ENCODE data around the gene ZNF219. TPM values are rescaled to one million over a fixed set of nuclear protein-coding genes. Genes with fewer than 3 reads are reported as not detected.

The ZNF219 gene
- polyA plus RNA-seq, 1 experiment = 12.2 TPM

DNA sequence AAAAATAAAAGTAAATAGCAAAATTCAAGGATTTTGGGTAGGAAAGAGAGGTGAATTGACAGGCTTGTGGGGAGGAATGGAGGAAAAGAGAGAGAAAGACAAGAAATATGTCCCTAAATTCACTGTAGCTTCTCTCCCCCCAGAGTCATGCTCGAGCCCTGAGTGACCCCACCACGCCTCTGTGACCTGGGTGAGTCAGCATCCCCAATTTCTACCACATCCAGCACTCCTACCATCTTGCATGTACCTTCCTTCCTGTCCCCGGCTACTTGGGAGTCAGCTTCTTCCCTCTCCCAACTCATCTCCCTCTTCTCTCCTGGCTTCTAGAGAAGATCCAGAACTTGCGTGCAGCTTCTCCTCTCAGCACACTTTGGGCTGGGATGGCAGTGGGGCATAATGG, 9.8 kb downstream of the ZNF219 start:
- Histone ChIP-seq H3K27me3 (ENCODE audit: control insufficient read depth, insufficient read depth, low read length) (no peaks in the 10 kb centered on the region), H3K4me3 (ENCODE audit: low read depth, low read length) (no peak overlapping the region), H3K36me3 (ENCODE audit: control insufficient read depth, insufficient read depth, low read length) (peaks cover 14% of the 10 kb centered on the region)
- ChIA-PET CTCF (interaction anchor here (0.8 to 5.8 kb wide), 11 partner anchors 8 to 74 kb away, joined by 3 to 55 read pairs (median 7); partner anchors contain the start of genes ARHGEF40, RNASE13 and TMEM253), POLR2A (no interaction called here)
- no peak for TF ChIP-seq CTCF (IDR thresholded peaks at IDR 0.05; ENCODE audit: insufficient read depth, low read depth, low read length)
- DNase-seq (ENCODE audit: low read depth) = no peak

DNA sequence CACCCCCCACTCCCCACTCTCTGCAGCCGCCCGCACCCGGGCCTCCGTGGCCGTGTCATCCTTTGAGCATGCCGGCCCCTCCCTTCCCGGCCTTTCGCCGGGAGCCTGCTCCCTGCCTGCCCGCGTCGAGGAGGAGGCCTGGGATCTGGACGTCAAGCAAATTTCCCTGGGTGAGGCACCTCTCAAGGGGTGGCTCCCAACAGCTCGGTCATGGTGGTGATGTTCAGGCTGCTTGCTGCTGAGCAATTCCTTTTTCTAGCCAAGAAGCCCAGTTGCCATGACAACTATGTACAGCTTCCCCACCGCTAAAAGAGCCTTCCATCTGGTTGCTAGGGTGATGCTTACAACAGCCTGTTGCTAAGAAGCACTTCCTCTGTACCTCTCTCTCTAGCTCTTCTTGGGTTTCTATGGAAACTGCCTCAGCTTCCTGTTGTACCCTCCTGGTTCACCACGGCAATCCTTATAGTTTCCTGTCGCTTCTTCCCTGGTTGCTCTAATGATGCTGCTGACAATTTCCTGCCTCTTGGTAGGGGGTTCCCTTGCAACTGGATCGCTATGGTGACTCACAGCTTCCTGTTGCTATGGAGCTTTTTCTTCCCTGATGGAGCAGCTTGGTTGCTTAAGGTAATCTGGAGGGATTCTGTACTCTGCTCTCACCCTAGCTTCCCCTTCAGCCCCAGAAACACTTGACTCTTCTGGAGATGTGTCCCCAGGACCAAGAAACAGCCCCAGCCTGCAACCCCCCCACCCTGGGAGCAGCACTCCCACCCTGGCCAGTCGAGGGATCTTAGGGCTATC, 11.0 kb downstream of the ZNF219 start:
- Histone ChIP-seq H3K36me3 (ENCODE audit: control insufficient read depth, insufficient read depth, low read length) (peaks cover 14% of the 10 kb centered on the region), H3K4me3 (ENCODE audit: low read depth, low read length) (no peak overlapping the region), H3K27me3 (ENCODE audit: control insufficient read depth, insufficient read depth, low read length) (no peaks in the 10 kb centered on the region)
- ChIA-PET POLR2A (no interaction called here), CTCF (interaction anchor here (0.8 to 5.8 kb wide), 10 partner anchors 8 to 73 kb away, joined by 3 to 55 read pairs (median 8); partner anchors contain the start of gene ARHGEF40)
- DNase-seq (ENCODE audit: low read depth) = peak; percentile 76
- no peak for TF ChIP-seq CTCF (IDR thresholded peaks at IDR 0.05; ENCODE audit: insufficient read depth, low read depth, low read length)

- ChIA-PET CTCF (interaction anchor here (1.1 to 5.8 kb wide), 7 partner anchors 9 to 72 kb away, joined by 3 to 55 read pairs (median 23); partner anchors contain the start of gene ARHGEF40), POLR2A (no interaction called here)
- no peak for TF ChIP-seq CTCF (IDR thresholded peaks at IDR 0.05; ENCODE audit: insufficient read depth, low read depth, low read length)
- Histone ChIP-seq H3K27me3 (ENCODE audit: control insufficient read depth, insufficient read depth, low read length) (no peaks in the 10 kb centered on the region), H3K36me3 (ENCODE audit: control insufficient read depth, insufficient read depth, low read length) (peaks cover 20% of the 10 kb centered on the region), H3K4me3 (ENCODE audit: low read depth, low read length) (no peak overlapping the region)
- no peak for DNase-seq (ENCODE audit: low read depth)
These were observed 11.6 kb downstream of the ZNF219 start for GRCh38 chr14:21086908-21087293.

- ChIA-PET POLR2A (no interaction called here), CTCF (interaction anchor here (0.7 to 5.8 kb wide), 6 partner anchors 7 to 69 kb away, joined by 3 to 55 read pairs (median 12); partner anchors contain the start of gene ARHGEF40)
- TF ChIP-seq CTCF (IDR thresholded peaks at IDR 0.05; ENCODE audit: insufficient read depth, low read depth, low read length) = no peak
- no peak for DNase-seq (ENCODE audit: low read depth)
- Histone ChIP-seq H3K36me3 (ENCODE audit: control insufficient read depth, insufficient read depth, low read length) (peaks cover 33% of the 10 kb centered on the region), H3K27me3 (ENCODE audit: control insufficient read depth, insufficient read depth, low read length) (no peaks in the 10 kb centered on the region), H3K4me3 (ENCODE audit: low read depth, low read length) (no peak overlapping the region)
These were observed 13.2 kb downstream of the ZNF219 start for GRCh38 chr14:21084998-21085853.

DNA sequence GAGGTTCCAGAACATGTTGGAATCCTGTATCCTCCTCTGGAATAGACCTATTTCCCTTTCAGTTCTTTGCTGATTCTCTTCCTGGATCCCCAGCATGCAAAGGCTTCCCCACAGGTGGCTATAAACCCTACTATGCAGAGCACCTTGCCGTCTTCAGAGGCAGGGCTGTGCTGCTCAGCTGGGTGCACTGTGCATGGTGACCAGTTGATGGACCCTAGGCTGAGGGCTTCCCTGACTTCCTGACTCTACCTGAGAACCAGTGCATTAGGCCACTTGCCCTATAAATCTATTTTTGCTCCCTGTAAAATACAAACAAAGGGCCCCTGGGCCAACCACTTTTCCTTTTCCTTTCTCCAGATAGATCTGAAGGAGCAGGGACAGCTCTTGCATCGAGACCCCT, 14.1 kb downstream of the ZNF219 start:
- H3K4me3 ChIP-seq (ENCODE audit: low read depth, low read length) = no peak overlapping the region
- POLR2A ChIA-PET = no interaction called here
- no peak for DNase-seq (ENCODE audit: low read depth)
- TF ChIP-seq CTCF (IDR thresholded peaks at IDR 0.05; ENCODE audit: insufficient read depth, low read depth, low read length) = no peak
- H3K36me3 ChIP-seq (ENCODE audit: control insufficient read depth, insufficient read depth, low read length) = peaks cover 38% of the 10 kb centered on the region
- H3K27me3 ChIP-seq (ENCODE audit: control insufficient read depth, insufficient read depth, low read length) = no peaks in the 10 kb centered on the region
- CTCF ChIA-PET = interaction anchor here (0.7 to 2.2 kb wide), 7 partner anchors 8 to 113 kb away, joined by 3 to 20 read pairs (median 4); partner anchors contain the start of gene ARHGEF40

Measured in BJ (cell line).